Measurements from ENCODE around the gene TSPAN3.

TSPAN3 gene

DNA sequence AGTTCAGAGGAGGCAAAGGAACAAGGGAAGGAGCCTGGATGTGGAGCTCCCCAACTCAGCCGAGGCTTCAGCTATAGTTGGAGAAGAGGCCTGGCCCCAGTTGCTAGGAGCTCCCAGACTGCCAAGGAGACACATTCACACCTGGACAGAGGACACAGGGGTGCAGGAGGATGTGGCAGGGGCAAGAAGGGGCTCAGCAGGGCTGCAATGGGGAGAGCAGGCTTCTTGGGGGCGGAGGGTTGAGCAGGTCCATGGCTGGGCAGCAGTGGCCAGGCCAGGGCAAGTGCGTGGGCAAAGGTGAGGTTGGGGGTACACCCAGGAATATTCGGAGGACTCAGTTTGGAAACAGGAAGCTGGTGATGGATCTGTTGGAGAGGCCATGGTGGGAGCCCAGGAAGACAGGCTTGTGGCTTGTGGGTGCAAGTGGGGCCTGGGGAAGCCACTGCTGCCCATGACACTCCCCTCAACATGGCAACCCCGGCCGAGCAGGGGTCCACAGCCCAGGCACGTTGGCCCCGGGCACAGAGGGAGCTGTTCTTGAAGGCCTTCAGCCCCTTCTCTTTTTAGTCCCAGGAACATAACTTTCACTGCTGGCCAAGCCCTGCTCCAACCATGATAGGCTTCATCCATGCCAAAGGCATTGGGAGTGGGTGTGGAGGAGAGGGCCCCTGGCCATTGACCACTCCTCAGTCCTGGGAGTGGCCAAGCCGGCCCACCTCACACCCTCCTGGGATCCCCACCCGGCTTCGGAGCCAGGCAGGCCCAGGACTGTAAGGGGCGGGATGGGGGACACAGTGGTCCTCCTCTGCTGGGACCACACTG, 33.3 kb downstream of the TSPAN3 start:
- Histone ChIP-seq H3K36me3 (ENCODE audit: insufficient read depth, insufficient read length, low read length) (peaks cover 23% of the 10 kb centered on the region), H3K9ac (ENCODE audit: insufficient read length, low read depth) (no peak overlapping the region), H3K4me3 (ENCODE audit: insufficient read length, low read depth) (no peak overlapping the region), H3K27me3 (ENCODE audit: insufficient read depth, insufficient read length) (no peaks in the 10 kb centered on the region), H3K4me1 (ENCODE audit: insufficient read depth, insufficient read length) (peaks cover 17% of the 10 kb centered on the region), H3K9me3 (ENCODE audit: insufficient read depth, low read length) (no peaks in the 10 kb centered on the region; the same call in 1 of the 2 replicates)
- TF ChIP-seq SUZ12 (IDR thresholded peaks at IDR 0.05; ENCODE audit: extremely low read depth, insufficient read depth, insufficient read length) (no peak), ZNF274 (IDR thresholded peaks at IDR 0.05; ENCODE audit: low read depth, low read length) (no peak), YY1 (IDR thresholded peaks at IDR 0.05; ENCODE audit: insufficient read depth, insufficient read length) (no peak)
- DNase-seq (ENCODE audit: low read depth, low spot score): no peak

- Histone ChIP-seq H3K9ac (ENCODE audit: insufficient read length, low read depth) (no peak overlapping the region), H3K27me3 (ENCODE audit: insufficient read depth, insufficient read length) (no peaks in the 10 kb centered on the region), H3K4me1 (ENCODE audit: insufficient read depth, insufficient read length) (peaks cover 20% of the 10 kb centered on the region), H3K4me3 (ENCODE audit: insufficient read length, low read depth) (no peak overlapping the region), H3K9me3 (ENCODE audit: insufficient read depth, low read length) (no peaks in the 10 kb centered on the region; the same call in 1 of the 2 replicates), H3K36me3 (ENCODE audit: insufficient read depth, insufficient read length, low read length) (peaks cover 23% of the 10 kb centered on the region)
- TF ChIP-seq YY1 (IDR thresholded peaks at IDR 0.05; ENCODE audit: insufficient read depth, insufficient read length): no peak
- no peak for TF ChIP-seq SUZ12 (IDR thresholded peaks at IDR 0.05; ENCODE audit: extremely low read depth, insufficient read depth, insufficient read length)
- TF ChIP-seq ZNF274 (IDR thresholded peaks at IDR 0.05; ENCODE audit: low read depth, low read length): no peak
- DNase-seq (ENCODE audit: low read depth, low spot score): no peak
Measured at GRCh38 chr15:77036537-77037387, 34.1 kb downstream of the TSPAN3 start.

- no peak for DNase-seq (ENCODE audit: low read depth, low spot score)
- no peaks in the 10 kb centered on the region for H3K27me3 ChIP-seq (ENCODE audit: insufficient read depth, insufficient read length)
- H3K9me3 ChIP-seq (ENCODE audit: insufficient read depth, low read length): no peaks in the 10 kb centered on the region; the same call in 1 of the 2 replicates
- no peak overlapping the region for H3K4me3 ChIP-seq (ENCODE audit: insufficient read length, low read depth)
- TF ChIP-seq ZNF274 (IDR thresholded peaks at IDR 0.05; ENCODE audit: low read depth, low read length) (no peak), YY1 (IDR thresholded peaks at IDR 0.05; ENCODE audit: insufficient read depth, insufficient read length) (no peak), SUZ12 (IDR thresholded peaks at IDR 0.05; ENCODE audit: extremely low read depth, insufficient read depth, insufficient read length) (no peak)
- no peak overlapping the region for H3K9ac ChIP-seq (ENCODE audit: insufficient read length, low read depth)
- peaks cover 27% of the 10 kb centered on the region for H3K4me1 ChIP-seq (ENCODE audit: insufficient read depth, insufficient read length)
- H3K36me3 ChIP-seq (ENCODE audit: insufficient read depth, insufficient read length, low read length): peaks cover 23% of the 10 kb centered on the region
Measured at GRCh38 chr15:77035999-77036471, 34.9 kb downstream of the TSPAN3 start.

DNA sequence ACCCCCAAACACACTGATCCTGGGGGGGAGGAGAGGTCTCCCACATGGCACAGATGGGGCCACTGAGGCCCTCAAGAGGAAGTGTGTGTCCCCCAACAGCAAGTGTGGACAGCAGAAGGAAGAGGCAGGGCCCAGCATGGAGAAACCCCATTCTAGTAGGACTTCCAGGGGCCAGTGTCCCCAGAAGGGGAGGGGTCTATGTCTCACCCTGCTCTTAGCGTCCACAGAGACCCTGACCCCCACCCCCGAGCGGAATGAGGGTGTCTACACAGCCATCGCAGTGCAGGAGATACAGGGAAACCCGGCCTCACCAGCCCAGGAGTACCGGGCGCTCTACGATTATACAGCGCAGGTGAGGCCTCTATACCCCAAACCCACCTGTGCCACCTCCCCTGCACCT, 35.3 kb downstream of the TSPAN3 start:
- Histone ChIP-seq H3K9ac (ENCODE audit: insufficient read length, low read depth) (no peak overlapping the region), H3K4me3 (ENCODE audit: insufficient read length, low read depth) (no peak overlapping the region), H3K36me3 (ENCODE audit: insufficient read depth, insufficient read length, low read length) (peaks cover 23% of the 10 kb centered on the region), H3K27me3 (ENCODE audit: insufficient read depth, insufficient read length) (no peaks in the 10 kb centered on the region), H3K9me3 (ENCODE audit: insufficient read depth, low read length) (no peaks in the 10 kb centered on the region; the same call in 1 of the 2 replicates), H3K4me1 (ENCODE audit: insufficient read depth, insufficient read length) (peaks cover 32% of the 10 kb centered on the region)
- no peak for TF ChIP-seq ZNF274 (IDR thresholded peaks at IDR 0.05; ENCODE audit: low read depth, low read length)
- TF ChIP-seq SUZ12 (IDR thresholded peaks at IDR 0.05; ENCODE audit: extremely low read depth, insufficient read depth, insufficient read length): no peak
- no peak for TF ChIP-seq YY1 (IDR thresholded peaks at IDR 0.05; ENCODE audit: insufficient read depth, insufficient read length)
- no peak for DNase-seq (ENCODE audit: low read depth, low spot score)

DNA sequence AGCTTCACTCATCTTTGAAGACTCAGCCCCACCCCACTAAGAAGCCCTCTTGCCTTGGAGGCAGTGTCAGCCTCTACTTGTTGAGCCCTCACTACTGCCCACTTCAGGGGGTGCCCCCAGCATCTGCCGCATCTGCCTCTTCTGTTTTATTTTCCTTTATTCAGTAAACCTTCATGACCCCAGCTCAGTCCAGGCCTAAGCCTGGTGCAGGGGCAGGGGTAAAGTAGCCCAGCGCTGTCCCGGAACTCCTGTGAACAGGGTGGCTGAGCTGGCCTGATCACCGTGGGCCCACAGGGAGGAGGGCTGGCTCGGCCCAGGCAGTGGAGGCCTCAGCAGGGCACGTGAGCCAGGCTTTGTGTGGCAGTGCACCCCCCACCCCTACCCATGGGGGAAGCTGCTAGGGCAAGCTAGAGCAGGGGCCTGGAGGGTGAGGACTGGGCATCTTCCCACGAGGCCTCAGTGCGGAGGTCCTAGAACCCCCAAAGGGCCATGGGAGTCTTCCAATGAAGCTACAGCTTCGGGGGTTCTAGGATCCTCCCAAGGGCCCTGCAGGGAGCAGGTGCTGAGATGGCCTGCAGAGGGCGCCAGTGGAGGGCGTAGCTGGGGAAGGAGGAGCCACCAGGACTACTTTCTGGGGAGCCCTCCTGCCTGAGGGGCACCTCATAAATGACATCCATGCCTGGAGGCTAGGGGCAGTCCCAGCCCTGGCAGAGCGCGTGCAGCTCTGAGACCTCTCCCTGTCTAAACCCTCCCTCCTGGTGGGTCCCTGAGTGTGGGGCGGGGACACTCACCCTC, 36.0 kb downstream of the TSPAN3 start:
- no peaks in the 10 kb centered on the region for H3K27me3 ChIP-seq (ENCODE audit: insufficient read depth, insufficient read length)
- no peak for DNase-seq (ENCODE audit: low read depth, low spot score)
- TF ChIP-seq SUZ12 (IDR thresholded peaks at IDR 0.05; ENCODE audit: extremely low read depth, insufficient read depth, insufficient read length) (no peak), ZNF274 (IDR thresholded peaks at IDR 0.05; ENCODE audit: low read depth, low read length) (no peak), YY1 (IDR thresholded peaks at IDR 0.05; ENCODE audit: insufficient read depth, insufficient read length) (no peak)
- no peak overlapping the region for H3K9ac ChIP-seq (ENCODE audit: insufficient read length, low read depth)
- peaks cover 23% of the 10 kb centered on the region for H3K36me3 ChIP-seq (ENCODE audit: insufficient read depth, insufficient read length, low read length)
- H3K4me3 ChIP-seq (ENCODE audit: insufficient read length, low read depth): no peak overlapping the region
- H3K9me3 ChIP-seq (ENCODE audit: insufficient read depth, low read length): no peaks in the 10 kb centered on the region; the same call in 1 of the 2 replicates
- H3K4me1 ChIP-seq (ENCODE audit: insufficient read depth, insufficient read length): peaks cover 39% of the 10 kb centered on the region

GRCh38 chr15:77033729-77034671, 36.9 kb downstream of the TSPAN3 start:
- DNase-seq (ENCODE audit: low read depth, low spot score): no peak

More at GRCh38 chr15:77033729-77034671, 36.9 kb downstream of the TSPAN3 start:
- Histone ChIP-seq H3K4me3 (ENCODE audit: insufficient read length, low read depth) (no peak overlapping the region), H3K4me1 (ENCODE audit: insufficient read depth, insufficient read length) (peaks cover 39% of the 10 kb centered on the region), H3K36me3 (ENCODE audit: insufficient read depth, insufficient read length, low read length) (peaks cover 23% of the 10 kb centered on the region), H3K9ac (ENCODE audit: insufficient read length, low read depth) (peak overlapping the region; percentile 43), H3K27me3 (ENCODE audit: insufficient read depth, insufficient read length) (no peaks in the 10 kb centered on the region), H3K9me3 (ENCODE audit: insufficient read depth, low read length) (no peaks in the 10 kb centered on the region; the same call in 1 of the 2 replicates)
- TF ChIP-seq YY1 (IDR thresholded peaks at IDR 0.05; ENCODE audit: insufficient read depth, insufficient read length) (no peak), ZNF274 (IDR thresholded peaks at IDR 0.05; ENCODE audit: low read depth, low read length) (no peak), SUZ12 (IDR thresholded peaks at IDR 0.05; ENCODE audit: extremely low read depth, insufficient read depth, insufficient read length) (no peak)

Data from NT2/D1 (cell line).